HEK293 (cell line): Measurements from ENCODE around the gene PCA3.
A peak's percentile ranks its signal among the peaks of the same experiment; 100 is the strongest.

Experiments
- CTCF ChIA-PET: fragments of 350-600 bp; formaldehyde crosslinking; extraction: SDS; loops from one replicate; lab custom pipeline; 2021; ENCODE audit warnings: antibody characterized with exemption; lab: Yijun Ruan, JAX
- POLR2A ChIA-PET: fragments of 300-600 bp; formaldehyde crosslinking; extraction: SDS; loops from one replicate; lab custom pipeline; 2020; ENCODE audit warnings: antibody characterized with exemption, inconsistent platforms; lab: Yijun Ruan, JAX
- H3K27ac ChIP-seq: fragments of 200-500 bp; sonication (Bioruptor generic); 2 replicates; pipeline ENCODE4 v1.5.1; 2014; ENCODE audit warnings: low read depth, low read length, control low read depth, inconsistent platforms; ENCODE audit errors: extremely low read depth
- H3K36me3 ChIP-seq, 2 experiments: fragments of 200-500 bp in 1 of 2; sonication (Bioruptor generic) in 1 of 2; 1 replicate in 1 of 2; 2 replicates in 1 of 2; pipeline ENCODE4 v1.5.1; 2014 to 2017; ENCODE audit warnings: inconsistent platforms in 2 of 2, low read length in 2 of 2; ENCODE audit not compliant: control insufficient read depth in 2 of 2, insufficient read depth in 1 of 2
- H3K4me1 ChIP-seq: fragments of 200-500 bp; sonication (Bioruptor generic); 2 replicates; pipeline ENCODE4 v1.5.1; 2014; ENCODE audit warnings: mild to moderate bottlenecking, low read length, inconsistent platforms; ENCODE audit not compliant: control insufficient read depth, insufficient read depth
- H3K4me3 ChIP-seq: 2 replicates; pipeline ENCODE4 v1.5.1; 2011; ENCODE audit warnings: low read depth, mild to moderate bottlenecking, control low read depth, low read length, moderate library complexity
- H3K9me3 ChIP-seq: fragments of 200-500 bp; sonication (Bioruptor generic); 2 replicates; pipeline ENCODE4 v1.5.1; 2014; ENCODE audit warnings: low read depth, low read length, inconsistent platforms; ENCODE audit not compliant: control insufficient read depth, insufficient read depth
- ATF2 ChIP-seq: fragments of 450-650 bp; formaldehyde crosslinking; IDR thresholded peaks from 2 replicates; pipeline ENCODE4 v1.5.1; 2016; ENCODE audit warnings: missing biosample characterization, missing genetic modification characterization, low read depth
- IKZF3 ChIP-seq: fragments of 450-650 bp; IDR thresholded peaks from 2 replicates; pipeline ENCODE4 v1.5.0; 2018; ENCODE audit warnings: missing biosample characterization, mild to moderate bottlenecking, missing genetic modification characterization, moderate library complexity
- KLF8 ChIP-seq: fragments of 450-650 bp; formaldehyde crosslinking; IDR thresholded peaks from 2 replicates; pipeline ENCODE4 v1.5.1; 2016; ENCODE audit warnings: missing biosample characterization, missing genetic modification characterization
- PRDM2 ChIP-seq: fragments of 450-650 bp; formaldehyde crosslinking; IDR thresholded peaks from 2 replicates; pipeline ENCODE4 v1.5.1; 2016; ENCODE audit warnings: missing biosample characterization, missing genetic modification characterization, borderline replicate concordance
- SALL2 ChIP-seq: fragments of 450-650 bp; formaldehyde crosslinking; IDR thresholded peaks from 2 replicates; pipeline ENCODE4 v1.5.0; 2017; ENCODE audit warnings: missing biosample characterization, mild to moderate bottlenecking, missing genetic modification characterization, borderline replicate concordance
- SP7 ChIP-seq: fragments of 450-650 bp; formaldehyde crosslinking; IDR thresholded peaks from 2 replicates; pipeline ENCODE4 v1.5.1; 2016; ENCODE audit warnings: missing biosample characterization, missing genetic modification characterization
- ZBTB1 ChIP-seq: fragments of 450-650 bp; formaldehyde crosslinking; IDR thresholded peaks from 2 replicates; pipeline ENCODE4 v1.5.1; 2016; ENCODE audit warnings: missing biosample characterization, missing genetic modification characterization
- ZFP37 ChIP-seq: fragments of 450-650 bp; formaldehyde crosslinking; IDR thresholded peaks from 2 replicates; pipeline ENCODE4 v1.5.1; 2016; ENCODE audit warnings: missing biosample characterization, missing genetic modification characterization
- ZNF148 ChIP-seq: fragments of 450-650 bp; formaldehyde crosslinking; IDR thresholded peaks from 2 replicates; pipeline ENCODE4 v1.5.0; 2017; ENCODE audit warnings: missing biosample characterization, missing genetic modification characterization, borderline replicate concordance
- ZNF16 ChIP-seq: fragments of 450-650 bp; formaldehyde crosslinking; IDR thresholded peaks from 2 replicates; pipeline ENCODE4 v1.5.1; 2016; ENCODE audit warnings: low read depth, missing biosample characterization, missing genetic modification characterization
- ZNF19 ChIP-seq: fragments of 450-650 bp; formaldehyde crosslinking; IDR thresholded peaks from 2 replicates; pipeline ENCODE4; 2016; ENCODE audit warnings: missing biosample characterization, missing genetic modification characterization, low read depth
- ZNF214 ChIP-seq: fragments of 450-650 bp; formaldehyde crosslinking; IDR thresholded peaks from 2 replicates; pipeline ENCODE4 v1.5.1; 2017; ENCODE audit warnings: missing biosample characterization, mild to moderate bottlenecking, missing genetic modification characterization, borderline replicate concordance
- ZNF449 ChIP-seq: fragments of 450-650 bp; formaldehyde crosslinking; IDR thresholded peaks from 2 replicates; pipeline ENCODE4 v1.5.1; 2017; ENCODE audit warnings: missing biosample characterization, mild to moderate bottlenecking, missing genetic modification characterization, moderate library complexity
- ZNF530 ChIP-seq: fragments of 450-650 bp; formaldehyde crosslinking; IDR thresholded peaks from 2 replicates; pipeline ENCODE4 v1.5.1; 2016; ENCODE audit warnings: low read depth, missing biosample characterization, missing genetic modification characterization
- ZNF544 ChIP-seq: fragments of 450-650 bp; formaldehyde crosslinking; IDR thresholded peaks from 2 replicates; pipeline ENCODE4 v1.5.0; 2017; ENCODE audit warnings: missing biosample characterization, missing genetic modification characterization
- ZNF580 ChIP-seq: fragments of 450-650 bp; formaldehyde crosslinking; IDR thresholded peaks from 2 replicates; pipeline ENCODE4 v1.5.1; 2016; ENCODE audit warnings: missing biosample characterization, missing genetic modification characterization
- TF ChIP-seq, protein P1 (sequence below): fragments of 450-650 bp; formaldehyde crosslinking; IDR thresholded peaks from 2 replicates; pipeline ENCODE4 v1.5.1; 2016; ENCODE audit warnings: missing biosample characterization, missing genetic modification characterization

PCA3 gene

GRCh38 chr9:76772686-76773445 lies 8.6 kb downstream of the PCA3 start (continued):
- peak; percentile 48; the same call in 1 of the 2 replicates for TF ChIP-seq ZNF449

DNA sequence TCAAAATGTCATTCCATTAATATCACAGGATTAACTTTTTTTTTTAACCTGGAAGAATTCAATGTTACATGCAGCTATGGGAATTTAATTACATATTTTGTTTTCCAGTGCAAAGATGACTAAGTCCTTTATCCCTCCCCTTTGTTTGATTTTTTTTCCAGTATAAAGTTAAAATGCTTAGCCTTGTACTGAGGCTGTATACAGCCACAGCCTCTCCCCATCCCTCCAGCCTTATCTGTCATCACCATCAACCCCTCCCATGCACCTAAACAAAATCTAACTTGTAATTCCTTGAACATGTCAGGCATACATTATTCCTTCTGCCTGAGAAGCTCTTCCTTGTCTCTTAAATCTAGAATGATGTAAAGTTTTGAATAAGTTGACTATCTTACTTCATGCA lies 20.6 kb downstream of the PCA3 start:
- POLR2A ChIA-PET: no interaction called here
- Histone ChIP-seq H3K4me1 (no peaks in the 10 kb centered on the region), H3K9me3 (no peaks in the 10 kb centered on the region), H3K27ac (no peak overlapping the region), H3K4me3 (no peak overlapping the region), H3K36me3 (no peaks in the 10 kb centered on the region)
- no peak for TF ChIP-seq ZNF580 (tag by site-specific recombination)
- no peak for TF ChIP-seq SALL2 (tag by site-specific recombination)
- TF ChIP-seq, protein P1, sequence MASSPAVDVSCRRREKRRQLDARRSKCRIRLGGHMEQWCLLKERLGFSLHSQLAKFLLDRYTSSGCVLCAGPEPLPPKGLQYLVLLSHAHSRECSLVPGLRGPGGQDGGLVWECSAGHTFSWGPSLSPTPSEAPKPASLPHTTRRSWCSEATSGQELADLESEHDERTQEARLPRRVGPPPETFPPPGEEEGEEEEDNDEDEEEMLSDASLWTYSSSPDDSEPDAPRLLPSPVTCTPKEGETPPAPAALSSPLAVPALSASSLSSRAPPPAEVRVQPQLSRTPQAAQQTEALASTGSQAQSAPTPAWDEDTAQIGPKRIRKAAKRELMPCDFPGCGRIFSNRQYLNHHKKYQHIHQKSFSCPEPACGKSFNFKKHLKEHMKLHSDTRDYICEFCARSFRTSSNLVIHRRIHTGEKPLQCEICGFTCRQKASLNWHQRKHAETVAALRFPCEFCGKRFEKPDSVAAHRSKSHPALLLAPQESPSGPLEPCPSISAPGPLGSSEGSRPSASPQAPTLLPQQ (tag by site-specific recombination): no peak
- TF ChIP-seq ZNF16 (tag by site-specific recombination): no peak
- TF ChIP-seq ZBTB1: no peak
- no peak for TF ChIP-seq ZFP37
- CTCF ChIA-PET: interaction anchor here (0.6 kb wide), 1 partner anchor 17 kb away, joined by 3 read pairs; no protein-coding TSS in a partner anchor

DNA sequence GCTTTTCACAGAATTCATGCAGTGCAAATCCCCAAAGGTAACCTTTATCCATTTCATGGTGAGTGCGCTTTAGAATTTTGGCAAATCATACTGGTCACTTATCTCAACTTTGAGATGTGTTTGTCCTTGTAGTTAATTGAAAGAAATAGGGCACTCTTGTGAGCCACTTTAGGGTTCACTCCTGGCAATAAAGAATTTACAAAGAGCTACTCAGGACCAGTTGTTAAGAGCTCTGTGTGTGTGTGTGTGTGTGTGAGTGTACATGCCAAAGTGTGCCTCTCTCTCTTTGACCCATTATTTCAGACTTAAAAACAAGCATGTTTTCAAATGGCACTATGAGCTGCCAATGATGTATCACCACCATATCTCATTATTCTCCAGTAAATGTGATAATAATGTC lies 21.3 kb downstream of the PCA3 start:
- no peak overlapping the region for H3K27ac ChIP-seq
- H3K4me3 ChIP-seq: no peak overlapping the region
- no peaks in the 10 kb centered on the region for H3K36me3 ChIP-seq
- ChIA-PET CTCF (interaction anchor here (0.6 kb wide), 1 partner anchor 249 kb away, joined by 3 read pairs; no protein-coding TSS in a partner anchor), POLR2A (no interaction called here)
- H3K4me1 ChIP-seq: no peaks in the 10 kb centered on the region
- no peaks in the 10 kb centered on the region for H3K9me3 ChIP-seq
- TF ChIP-seq ZNF214: no peak
- TF ChIP-seq IKZF3 (tag by site-specific recombination): no peak
- no peak for TF ChIP-seq ZBTB1
- no peak for TF ChIP-seq KLF8 (tag by site-specific recombination)
- TF ChIP-seq ZNF148 (tag by site-specific recombination): no peak
- TF ChIP-seq SP7 (tag by site-specific recombination): no peak
- TF ChIP-seq PRDM2 (tag by site-specific recombination): no peak
- TF ChIP-seq ZNF530 (tag by site-specific recombination): no peak
- no peak for TF ChIP-seq ZNF19
- no peak for TF ChIP-seq ZNF544 (tag by site-specific recombination)
- TF ChIP-seq ATF2 (tag by site-specific recombination): no peak
